Gastrocnemius medialis (tissue), 4 donors: ENCODE data around the gene PMEPA1. TPM values are rescaled to one million over a fixed set of nuclear protein-coding genes. Genes with fewer than 3 reads are reported as not detected.

Experiments
- ATAC-seq, 2 donors: fragments of 150-250 bp; one replicate each; pipeline ENCODE4 v1.9.1; 2016
- DNase-seq, 2 donors: peaks; one replicate each; pipeline ENCODE4 v3.0.0-alpha.2; 2019
- H3K27ac ChIP-seq, 4 donors: fragments of 200-600 bp; sonication (generic); 1 replicate in 1 of 4; 2 replicates in 3 of 4; pipeline ENCODE4 v1.5.1; 2016 to 2018; ENCODE audit warnings: mild to moderate bottlenecking in 2 of 4, moderate library complexity in 1 of 4
- H3K27me3 ChIP-seq, 3 donors: fragments of 200-600 bp; sonication (generic) in 2 of 3; 1 replicate in 1 of 3; 2 replicates in 2 of 3; pipeline versions ENCODE4 v1.5.1 to v1.6.0; 2016 to 2019; ENCODE audit warnings: mild to moderate bottlenecking in 1 of 3, moderate library complexity in 1 of 3
- H3K36me3 ChIP-seq, 2 donors: fragments of 200-600 bp; sonication (generic) in 1 of 2; one replicate each; pipeline ENCODE4 v1.5.1; 2017 to 2018
- H3K4me1 ChIP-seq, 2 donors: fragments of 200-600 bp; sonication (generic) in 1 of 2; one replicate each; pipeline ENCODE4 v1.5.1; 2016 to 2017; ENCODE audit warnings: mild to moderate bottlenecking in 2 of 2
- H3K4me3 ChIP-seq, 4 donors: fragments of 200-600 bp; sonication (generic) in 3 of 4; 1 replicate in 1 of 4; 2 replicates in 3 of 4; pipeline ENCODE4 v1.5.1; 2016 to 2019; ENCODE audit warnings: mild to moderate bottlenecking in 2 of 4
- H3K9me3 ChIP-seq, 3 donors: fragments of 200-600 bp; sonication (generic) in 2 of 3; 1 replicate in 1 of 3; 2 replicates in 2 of 3; pipeline ENCODE4 v1.5.1; 2016 to 2019
- CTCF ChIP-seq, 5 experiments: fragments of 450-650 bp in 3 of 5; fragments of 200-600 bp in 2 of 5; sonication (generic) in 2 of 5; IDR thresholded peaks in 4 of 5; conservative IDR thresholded peaks in 1 of 5; 1 replicate in 4 of 5; 2 replicates in 1 of 5; pipeline ENCODE4 v1.5.1; 2016 to 2019; ENCODE audit warnings: antibody characterized with exemption in 5 of 5, mild to moderate bottlenecking in 3 of 5, moderate library complexity in 3 of 5
- POLR2A ChIP-seq, 2 donors: fragments of 450-650 bp; IDR thresholded peaks; one replicate each; pipeline ENCODE4 v1.6.1; 2017; ENCODE audit warnings: antibody characterized with exemption in 2 of 2, mild to moderate bottlenecking in 2 of 2, moderate library complexity in 2 of 2
- in situ Hi-C, 4 donors: fragments of 200-750 bp; cut with MboI; loops; one replicate each; pipeline versions ENCODE4 v1.15.0 to v1.8.0; 2017; ENCODE audit warnings: low sequenced_read_pairs in 4 of 4
- intact Hi-C: fragments of 100-400 bp; cut with DNase I; formaldehyde crosslinking; loops from one replicate; pipeline ENCODE4 v1.15.1; 2023; ENCODE audit warnings: low total_unique reads
- total RNA-seq, 4 donors: library from RNA; depleted of rRNA; stranded (reverse); fragments of >200 nt; gene quantifications; one replicate each; pipeline versions ENCODE4 v1.1.0 to v1.2.3, GENCODE V29; 2016

The PMEPA1 gene
- total RNA-seq, 4 donors from 2014 or later = 1.5 to 8.1 (median 5.8) TPM

- no peak overlapping the region for H3K4me3 ChIP-seq
- no peaks in the 10 kb centered on the region for H3K9me3 ChIP-seq
- H3K4me1 ChIP-seq = no peaks in the 10 kb centered on the region
- ATAC-seq (no peak), DNase-seq (no peak)
- H3K27ac ChIP-seq = no peak overlapping the region
- TF ChIP-seq CTCF (IDR thresholded peaks at IDR 0.05 in 4 of 5, conservative IDR thresholded peaks at IDR 0.05 in 1 of 5) (no peak), POLR2A (IDR thresholded peaks at IDR 0.05) (no peak)
- intact Hi-C loops = no loop called here
- in situ Hi-C loops = no loop called here
- H3K27me3 ChIP-seq = no peaks in the 10 kb centered on the region
- no peaks in the 10 kb centered on the region for H3K36me3 ChIP-seq
These were observed 30.7 kb downstream of the PMEPA1 start for GRCh38 chr20:57679113-57679512.

GRCh38 chr20:57678340-57678739 lies 31.5 kb downstream of the PMEPA1 start:
- no peak overlapping the region for H3K27ac ChIP-seq
- H3K36me3 ChIP-seq = no peaks in the 10 kb centered on the region
- TF ChIP-seq POLR2A (IDR thresholded peaks at IDR 0.05) = no peak
- TF ChIP-seq CTCF (IDR thresholded peaks at IDR 0.05 in 4 of 5, conservative IDR thresholded peaks at IDR 0.05 in 1 of 5) = no peak
- H3K4me1 ChIP-seq = no peaks in the 10 kb centered on the region
- DNase-seq (no peak), ATAC-seq (no peak)
- H3K4me3 ChIP-seq = no peak overlapping the region
- H3K27me3 ChIP-seq = no peaks in the 10 kb centered on the region
- intact Hi-C loops (no loop called here), in situ Hi-C loops (no loop called here)
- no peaks in the 10 kb centered on the region for H3K9me3 ChIP-seq

GRCh38 chr20:57677584-57677982 lies 32.2 kb downstream of the PMEPA1 start:
- no peaks in the 10 kb centered on the region for H3K27me3 ChIP-seq
- ATAC-seq = no peak
- intact Hi-C loops = no loop called here
- H3K36me3 ChIP-seq = no peaks in the 10 kb centered on the region
- TF ChIP-seq CTCF (IDR thresholded peaks at IDR 0.05 in 4 of 5, conservative IDR thresholded peaks at IDR 0.05 in 1 of 5) = no peak
- no peak for TF ChIP-seq POLR2A (IDR thresholded peaks at IDR 0.05)
- DNase-seq = no peak
- in situ Hi-C loops = no loop called here
- H3K9me3 ChIP-seq = no peaks in the 10 kb centered on the region
- H3K4me3 ChIP-seq = no peak overlapping the region
- H3K4me1 ChIP-seq = no peaks in the 10 kb centered on the region
- H3K27ac ChIP-seq = no peak overlapping the region

GRCh38 chr20:57676589-57677583 lies 32.9 kb downstream of the PMEPA1 start:
- Histone ChIP-seq H3K36me3 (no peaks in the 10 kb centered on the region), H3K27ac (no peak overlapping the region), H3K4me3 (no peak overlapping the region), H3K4me1 (no peaks in the 10 kb centered on the region), H3K9me3 (no peaks in the 10 kb centered on the region), H3K27me3 (no peaks in the 10 kb centered on the region)
- no peak for TF ChIP-seq POLR2A (IDR thresholded peaks at IDR 0.05)
- no peak for TF ChIP-seq CTCF (IDR thresholded peaks at IDR 0.05 in 4 of 5, conservative IDR thresholded peaks at IDR 0.05 in 1 of 5)
- DNase-seq (no peak), ATAC-seq (no peak)
- in situ Hi-C loops = no loop called here
- intact Hi-C loops = no loop called here
